ENCODE results near the gene FAM184A. TPM values are rescaled to one million over a fixed set of nuclear protein-coding genes. Genes with fewer than 3 reads are reported as not detected.

FAM184A gene
- total RNA-seq, 1 experiment from 2014 or later: 0.97 TPM

DNA sequence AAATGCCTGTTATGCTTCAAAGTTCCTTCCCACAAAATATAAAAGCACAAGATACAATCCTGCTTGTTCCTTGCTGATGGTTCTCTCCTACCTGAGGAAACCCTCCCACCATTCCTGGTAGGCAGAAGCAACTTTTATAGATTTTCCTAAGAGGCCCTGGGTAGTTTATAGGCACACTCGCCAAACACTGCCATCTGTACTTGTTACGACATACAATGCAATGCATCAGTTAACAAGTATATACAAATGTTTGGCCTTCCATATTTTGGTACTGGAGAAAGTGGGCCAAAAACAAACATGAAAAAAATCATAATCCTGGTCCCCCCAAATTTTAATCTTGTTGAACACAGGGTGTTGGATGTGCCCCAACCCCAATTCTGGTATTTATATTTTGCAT lies 160.1 kb downstream of the FAM184A start:
- BruUV-seq (replicated peaks): no TSS peak
- POLR2A ChIA-PET (ENCODE audit: low non-redundant PET): no interaction called here

DNA sequence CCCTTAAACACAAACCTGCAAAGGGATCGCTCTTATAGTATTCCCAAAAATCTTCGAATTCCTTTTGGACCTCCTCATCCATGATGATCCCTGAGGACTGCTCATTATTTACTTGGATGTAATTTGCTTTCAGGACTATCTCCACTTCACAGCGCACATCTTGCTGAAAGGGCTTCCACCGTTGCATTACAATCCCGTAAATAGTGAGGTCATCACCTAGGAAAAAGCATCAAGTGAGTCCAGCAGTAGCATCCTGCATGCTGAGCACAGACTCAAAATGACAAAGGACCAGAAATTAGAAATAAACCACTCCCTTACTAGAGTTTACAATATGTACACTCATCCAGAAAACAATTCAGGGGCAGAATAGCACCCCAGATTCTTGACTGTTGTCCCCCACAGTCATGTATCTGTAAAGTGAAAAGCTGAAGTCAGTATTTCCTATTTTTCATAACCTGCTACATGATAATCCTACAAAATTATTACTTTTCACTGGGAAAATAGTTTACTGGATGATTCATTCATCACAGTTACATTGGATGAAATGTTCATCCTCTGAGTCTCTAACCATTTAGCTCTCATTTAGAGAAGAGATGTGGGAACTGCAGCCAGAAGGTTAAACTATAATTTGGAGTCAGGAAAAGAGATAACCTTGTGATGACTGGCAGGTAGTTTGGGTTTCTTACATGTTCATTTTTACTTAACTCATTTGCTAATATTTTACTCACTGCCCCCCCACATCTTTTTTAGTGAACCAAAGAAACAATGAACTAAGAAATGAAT lies 160.7 kb downstream of the FAM184A start:
- CTCF ChIA-PET: no interaction called here
- Histone ChIP-seq H3K27me3 (replicated peaks; ENCODE audit: insufficient read depth, low read depth, low read length, poor library complexity) (no peaks in the 10 kb centered on the region), H3K36me3 (ENCODE audit: insufficient read depth, low read length, poor library complexity, severe bottlenecking) (peaks cover 42% of the 10 kb centered on the region), H3K27ac (ENCODE audit: low read depth, low read length, poor library complexity, severe bottlenecking) (no peak overlapping the region), H3K9me3 (ENCODE audit: low read depth, low read length, poor library complexity, severe bottlenecking) (no peaks in the 10 kb centered on the region), H3K4me1 (ENCODE audit: insufficient read depth, low read length, poor library complexity, severe bottlenecking) (no peaks in the 10 kb centered on the region), H3K4me3 (ENCODE audit: low read depth, low read length, poor library complexity, severe bottlenecking) (no peak overlapping the region)
- no TSS peak for BruUV-seq (replicated peaks)
- intact Hi-C loops (cut with micrococcal nuclease; ENCODE audit: unreplicated experiment): no loop called here
- POLR2A ChIA-PET (ENCODE audit: low non-redundant PET): no interaction called here
- TF ChIP-seq, protein P1, sequence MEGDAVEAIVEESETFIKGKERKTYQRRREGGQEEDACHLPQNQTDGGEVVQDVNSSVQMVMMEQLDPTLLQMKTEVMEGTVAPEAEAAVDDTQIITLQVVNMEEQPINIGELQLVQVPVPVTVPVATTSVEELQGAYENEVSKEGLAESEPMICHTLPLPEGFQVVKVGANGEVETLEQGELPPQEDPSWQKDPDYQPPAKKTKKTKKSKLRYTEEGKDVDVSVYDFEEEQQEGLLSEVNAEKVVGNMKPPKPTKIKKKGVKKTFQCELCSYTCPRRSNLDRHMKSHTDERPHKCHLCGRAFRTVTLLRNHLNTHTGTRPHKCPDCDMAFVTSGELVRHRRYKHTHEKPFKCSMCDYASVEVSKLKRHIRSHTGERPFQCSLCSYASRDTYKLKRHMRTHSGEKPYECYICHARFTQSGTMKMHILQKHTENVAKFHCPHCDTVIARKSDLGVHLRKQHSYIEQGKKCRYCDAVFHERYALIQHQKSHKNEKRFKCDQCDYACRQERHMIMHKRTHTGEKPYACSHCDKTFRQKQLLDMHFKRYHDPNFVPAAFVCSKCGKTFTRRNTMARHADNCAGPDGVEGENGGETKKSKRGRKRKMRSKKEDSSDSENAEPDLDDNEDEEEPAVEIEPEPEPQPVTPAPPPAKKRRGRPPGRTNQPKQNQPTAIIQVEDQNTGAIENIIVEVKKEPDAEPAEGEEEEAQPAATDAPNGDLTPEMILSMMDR (conservative IDR thresholded peaks at IDR 0.05; ENCODE audit: low read depth, low read length): no peak
- no peak for TF ChIP-seq EZH2 (IDR thresholded peaks at IDR 0.05; ENCODE audit: borderline replicate concordance, low read depth, low read length, poor library complexity, severe bottlenecking)
- DNase-seq (ENCODE audit: low spot score): no peak

More for the DNA sequence above, 160.1 kb downstream of the FAM184A start:
- TF ChIP-seq EZH2 (IDR thresholded peaks at IDR 0.05; ENCODE audit: borderline replicate concordance, low read depth, low read length, poor library complexity, severe bottlenecking): no peak
- TF ChIP-seq, protein P1 (conservative IDR thresholded peaks at IDR 0.05; ENCODE audit: low read depth, low read length): no peak
- H3K9me3 ChIP-seq (ENCODE audit: low read depth, low read length, poor library complexity, severe bottlenecking): no peaks in the 10 kb centered on the region
- H3K4me3 ChIP-seq (ENCODE audit: low read depth, low read length, poor library complexity, severe bottlenecking): no peak overlapping the region
- no peaks in the 10 kb centered on the region for H3K4me1 ChIP-seq (ENCODE audit: insufficient read depth, low read length, poor library complexity, severe bottlenecking)
- peaks cover 38% of the 10 kb centered on the region for H3K36me3 ChIP-seq (ENCODE audit: insufficient read depth, low read length, poor library complexity, severe bottlenecking)
- no peak for DNase-seq (ENCODE audit: low spot score)
- H3K27ac ChIP-seq (ENCODE audit: low read depth, low read length, poor library complexity, severe bottlenecking): no peak overlapping the region
- intact Hi-C loops (cut with micrococcal nuclease; ENCODE audit: unreplicated experiment): no loop called here
- H3K27me3 ChIP-seq (replicated peaks; ENCODE audit: insufficient read depth, low read depth, low read length, poor library complexity): no peaks in the 10 kb centered on the region
- CTCF ChIA-PET: no interaction called here

DNA sequence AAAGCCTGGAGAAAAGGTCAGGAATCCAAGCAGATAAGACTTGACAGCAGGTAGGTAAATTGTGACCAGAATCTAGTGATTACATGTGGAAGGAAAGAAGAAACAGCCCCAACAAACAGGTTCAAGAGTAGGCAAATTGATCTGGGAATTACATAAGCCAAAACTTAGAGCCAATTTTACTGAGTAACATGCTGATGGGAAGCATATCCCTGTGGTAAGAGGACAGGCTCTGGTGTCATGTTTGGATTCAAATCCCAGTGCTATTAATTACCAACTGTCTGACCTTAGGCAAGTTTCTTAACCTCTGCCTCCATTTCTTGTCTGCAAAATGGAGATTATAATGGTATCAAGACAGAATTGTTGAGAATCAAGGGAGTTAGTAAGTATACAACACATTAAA lies 163.9 kb downstream of the FAM184A start:
- no peaks in the 10 kb centered on the region for H3K27me3 ChIP-seq (replicated peaks; ENCODE audit: insufficient read depth, low read depth, low read length, poor library complexity)
- no peaks in the 10 kb centered on the region for H3K4me1 ChIP-seq (ENCODE audit: insufficient read depth, low read length, poor library complexity, severe bottlenecking)
- CTCF ChIA-PET: no interaction called here
- H3K4me3 ChIP-seq (ENCODE audit: low read depth, low read length, poor library complexity, severe bottlenecking): no peak overlapping the region
- intact Hi-C loops (cut with micrococcal nuclease; ENCODE audit: unreplicated experiment): no loop called here
- TF ChIP-seq, protein P1 (conservative IDR thresholded peaks at IDR 0.05; ENCODE audit: low read depth, low read length): no peak
- no peak for TF ChIP-seq EZH2 (IDR thresholded peaks at IDR 0.05; ENCODE audit: borderline replicate concordance, low read depth, low read length, poor library complexity, severe bottlenecking)
- H3K36me3 ChIP-seq (ENCODE audit: insufficient read depth, low read length, poor library complexity, severe bottlenecking): peaks cover 59% of the 10 kb centered on the region
- H3K27ac ChIP-seq (ENCODE audit: low read depth, low read length, poor library complexity, severe bottlenecking): no peak overlapping the region
- no peak for DNase-seq (ENCODE audit: low spot score)
- no TSS peak for BruUV-seq (replicated peaks)
- no peaks in the 10 kb centered on the region for H3K9me3 ChIP-seq (ENCODE audit: low read depth, low read length, poor library complexity, severe bottlenecking)
- POLR2A ChIA-PET (ENCODE audit: low non-redundant PET): no interaction called here
